A549 (cell line): ENCODE measurements around the gene TROAP. TPM values are rescaled to one million over a fixed set of nuclear protein-coding genes. Genes with fewer than 3 reads are reported as not detected.

Experiments
- ATAC-seq, 2 experiments: fragments of 200-7000 bp in 1 of 2; fragments of >200 bp in 1 of 2; cut with Nextera tagmentation in 1 of 2; cut with Tn5 transposase in 1 of 2; 3 replicates each; pipeline versions ENCODE4 v1.8.0 to v1.9.1; 2018 to 2020; ENCODE audit warnings: mild to moderate bottlenecking in 1 of 2, moderate library complexity in 1 of 2
- CTCF ChIA-PET: fragments of 300-600 bp; sonication (Branson Sonifier 250); formaldehyde crosslinking; extraction: SDS; loops from one replicate; lab custom pipeline; 2021; ENCODE audit warnings: antibody characterized with exemption, inconsistent platforms; lab: Yijun Ruan, JAX
- POLR2A ChIA-PET: fragments of 350-600 bp; formaldehyde crosslinking; extraction: SDS; loops from one replicate; lab custom pipeline; 2021; ENCODE audit warnings: antibody characterized with exemption, inconsistent platforms; lab: Yijun Ruan, JAX
- DNase-seq, 2 experiments: peaks; one replicate each; pipeline versions ENCODE4 v3.0.0 to v3.0.0-alpha.2; 2011 to 2016; ENCODE audit warnings: low read depth in 1 of 2, low spot score in 1 of 2
- FAIRE-seq: peaks from 2 replicates; lab custom pipeline; 2011; peaks lifted over from hg19 to GRCh38; lab: Jason Lieb, UNC
- H3K27ac ChIP-seq, 2 experiments: fragments of >200 bp; sonication (Bioruptor Twin); formaldehyde crosslinking; 3 replicates each; pipeline ENCODE4 v1.5.1; 2016 to 2017
- H3K4me1 ChIP-seq: fragments of >200 bp; sonication (Bioruptor Twin); formaldehyde crosslinking; 3 replicates; pipeline ENCODE4 v1.6.1; 2016
- H3K4me2 ChIP-seq: fragments of >200 bp; sonication (Bioruptor Twin); formaldehyde crosslinking; 3 replicates; pipeline ENCODE4 v1.6.1; 2016
- H3K4me3 ChIP-seq: fragments of >200 bp; sonication (Bioruptor Twin); formaldehyde crosslinking; 3 replicates; pipeline ENCODE4 v1.5.1; 2016
- H3K9me3 ChIP-seq: fragments of >200 bp; sonication (Bioruptor Twin); formaldehyde crosslinking; 3 replicates; pipeline ENCODE4 v1.6.1; 2016
- ATOH8 ChIP-seq: fragments of 250-450 bp; sonication (Bioruptor Pico); IDR thresholded peaks from 2 replicates; pipeline ENCODE4 v1.5.0; 2020; ENCODE audit warnings: low read depth, mild to moderate bottlenecking, moderate library complexity
- BHLHE40 ChIP-seq: IDR thresholded peaks from 2 replicates; pipeline ENCODE4 v1.6.1; 2012; ENCODE audit warnings: low read depth, low read length, inconsistent platforms
- CEBPB ChIP-seq, 2 experiments: fragments of >200 bp in 1 of 2; sonication (Bioruptor Twin) in 1 of 2; formaldehyde crosslinking in 1 of 2; IDR thresholded peaks; 2 replicates each; pipeline ENCODE4 v1.6.1; 2012 to 2016
- FOSB ChIP-seq: fragments of 250-450 bp; sonication (Bioruptor Pico); IDR thresholded peaks from 2 replicates; pipeline ENCODE4 v1.5.0; 2020; ENCODE audit warnings: mild to moderate bottlenecking, moderate library complexity
- FOSL2 ChIP-seq, 2 experiments: fragments of 450-650 bp in 1 of 2; fragments of >200 bp in 1 of 2; sonication (Bioruptor Twin) in 1 of 2; formaldehyde crosslinking; IDR thresholded peaks; 2 replicates each; pipeline versions ENCODE4 v1.5.0 to v1.6.1; 2016 to 2020; ENCODE audit warnings: mild to moderate bottlenecking in 1 of 2, moderate library complexity in 1 of 2
- KDM1A ChIP-seq: fragments of 200-600 bp; sonication (generic); IDR thresholded peaks from 2 replicates; pipeline ENCODE4 v1.6.1; 2016; ENCODE audit warnings: low read depth, mild to moderate bottlenecking
- KDM5A ChIP-seq: fragments of 200-600 bp; sonication (generic); IDR thresholded peaks from 2 replicates; pipeline ENCODE4 v1.6.1; 2016; ENCODE audit warnings: antibody characterized with exemption, mild to moderate bottlenecking
- MAZ ChIP-seq: fragments of 150-350 bp; IDR thresholded peaks from 2 replicates; pipeline ENCODE4 v1.6.1; 2014; ENCODE audit warnings: antibody characterized with exemption, low read depth, low read length, borderline replicate concordance
- MYC ChIP-seq: IDR thresholded peaks from 2 replicates; pipeline ENCODE4 v1.6.1; 2012; ENCODE audit warnings: mild to moderate bottlenecking, inconsistent platforms, low read length, improper control_type of control experiment, borderline replicate concordance
- NPAS2 ChIP-seq: fragments of 250-450 bp; sonication (Bioruptor Pico); IDR thresholded peaks from 2 replicates; pipeline ENCODE4 v1.8.0; 2022; ENCODE audit warnings: mild to moderate bottlenecking, moderate library complexity, borderline replicate concordance
- PBX3 ChIP-seq: IDR thresholded peaks from 2 replicates; pipeline ENCODE4 v1.6.1; 2012
- RAD21 ChIP-seq, 2 experiments: fragments of >200 bp in 1 of 2; sonication (Bioruptor Twin) in 1 of 2; formaldehyde crosslinking in 1 of 2; IDR thresholded peaks in 1 of 2; conservative IDR thresholded peaks in 1 of 2; 2 replicates in 1 of 2; 3 replicates in 1 of 2; pipeline ENCODE4 v1.6.1; 2012 to 2018; ENCODE audit warnings: inconsistent platforms in 1 of 2
- RARB ChIP-seq: fragments of 250-450 bp; sonication (Bioruptor Pico); IDR thresholded peaks from 2 replicates; pipeline ENCODE4 v1.8.0; 2021; ENCODE audit warnings: mild to moderate bottlenecking, moderate library complexity
- RCOR1 ChIP-seq: fragments of 150-350 bp; IDR thresholded peaks from 2 replicates; pipeline ENCODE4 v1.6.1; 2014; ENCODE audit warnings: antibody characterized with exemption, low read length, low read depth
- RNF2 ChIP-seq: fragments of 200-600 bp; sonication (generic); IDR thresholded peaks from 2 replicates; pipeline ENCODE4 v1.6.1; 2016; ENCODE audit warnings: low read depth, mild to moderate bottlenecking, antibody characterized with exemption, moderate library complexity, borderline replicate concordance
- TP53 ChIP-seq: fragments of 250-450 bp; sonication (Bioruptor Pico); IDR thresholded peaks from 2 replicates; pipeline ENCODE4 v1.5.0; 2021; ENCODE audit warnings: mild to moderate bottlenecking, moderate library complexity
- ZNF302 ChIP-seq: fragments of 250-450 bp; sonication (Bioruptor Pico); IDR thresholded peaks from 2 replicates; pipeline ENCODE4 v1.9.0; 2021; ENCODE audit warnings: inconsistent platforms, mild to moderate bottlenecking, moderate library complexity
- WGBS: methylation state at CpG from one replicate; pipeline ENCODE4 v1.1.6; 2017; ENCODE audit errors: missing lambda C conversion rate; 5-methylcytosine and 5-hydroxymethylcytosine counted together
- polyA plus RNA-seq, 4 experiments: library from polyadenylated mRNA; depleted of rRNA in 3 of 4; stranded (reverse); fragments of >200 nt; fragmentation: RNase III in 1 of 4; extraction: RNeasy Plus Mini Kit Qiagen cat#74134 plus additional on column Dnase treatment in 1 of 4; gene quantifications; 2 replicates in 3 of 4; 3 replicates in 1 of 4; pipeline ENCODE4 v1.2.3, GENCODE V29; 2011 to 2017
- TF ChIP-seq, protein P1 (sequence below): IDR thresholded peaks from 2 replicates; pipeline ENCODE4 v1.6.1; 2012
- TF ChIP-seq, protein P2 (sequence below): fragments of >200 bp; sonication (Bioruptor Twin); formaldehyde crosslinking; IDR thresholded peaks from 2 replicates; pipeline ENCODE4 v1.6.1; 2016
- TF ChIP-seq, protein P3 (sequence below): fragments of 200-600 bp; sonication (generic); IDR thresholded peaks from 2 replicates; pipeline ENCODE4 v1.6.1; 2016; ENCODE audit warnings: antibody characterized with exemption, mild to moderate bottlenecking, moderate library complexity

The TROAP gene
- polyA plus RNA-seq, 2 of the 4 experiments (the other 2 are of a cell fraction) = 50.0 to 55.5 TPM

DNA sequence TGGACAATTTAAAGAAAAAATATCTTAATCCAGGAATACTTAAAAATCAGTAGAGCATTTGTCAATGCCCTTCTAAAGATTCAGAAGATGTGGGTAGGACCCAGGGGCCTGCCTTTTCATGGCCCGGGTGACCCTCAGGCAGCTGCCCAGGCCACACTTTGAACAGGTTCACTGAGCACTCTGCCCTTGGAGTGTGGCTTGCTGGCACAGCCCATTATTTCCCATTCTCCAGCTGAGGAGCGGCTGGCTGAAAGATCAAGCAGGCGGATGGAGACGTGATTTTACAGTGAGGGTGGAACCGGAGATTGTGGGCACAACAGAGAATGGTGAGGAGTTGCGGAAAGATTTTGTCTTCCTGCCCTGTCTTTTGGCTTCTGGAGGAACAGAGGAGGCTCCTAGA is 35.2 kb upstream of the TROAP start:
- FAIRE-seq = no peak
- POLR2A ChIA-PET = interaction anchor here (0.5 to 0.6 kb wide), 2 partner anchors 10 to 14 kb away, joined by 4 to 9 read pairs; no protein-coding TSS in a partner anchor
- DNase-seq = no peak
- H3K9me3 ChIP-seq = no peaks in the 10 kb centered on the region
- no peak overlapping the region for H3K4me2 ChIP-seq
- WGBS = 28% methylated on average over 6 of the region's 6 CpGs
- H3K27ac ChIP-seq = no peak overlapping the region
- H3K4me3 ChIP-seq = no peak overlapping the region
- H3K4me1 ChIP-seq = 0 out of 3 replicates have a peak, but pooled peaks cover 9% of the 10 kb centered on the region
- CTCF ChIA-PET = interaction anchor here (1.0 to 15.8 kb wide), 22 partner anchors 8 to 336 kb away, joined by 3 to 164 read pairs (median 10); partner anchors contain the start of genes C1QL4, DNAJC22, PRPF40B and PRPH
- TF ChIP-seq FOSL2 (IDR thresholded peaks at IDR 0.05) (no peak), FOSL2 (CRISPR knock-in tag; IDR thresholded peaks at IDR 0.05) (no peak), CEBPB (IDR thresholded peaks at IDR 0.05) (no peak), RNF2 (no peak), FOSB (CRISPR knock-in tag) (no peak), KDM5A (no peak), ATOH8 (CRISPR knock-in tag) (no peak), RAD21 (conservative IDR thresholded peaks at IDR 0.05 in 1 of 2, IDR thresholded peaks at IDR 0.05 in 1 of 2) (no peak), RCOR1 (no peak), PBX3 (no peak), NPAS2 (CRISPR knock-in tag) (no peak), MAZ (no peak), ZNF302 (CRISPR knock-in tag) (no peak), BHLHE40 (no peak), RARB (no peak), MYC (no peak), KDM1A (no peak), TP53 (CRISPR knock-in tag) (no peak)
- TF ChIP-seq, protein P1, sequence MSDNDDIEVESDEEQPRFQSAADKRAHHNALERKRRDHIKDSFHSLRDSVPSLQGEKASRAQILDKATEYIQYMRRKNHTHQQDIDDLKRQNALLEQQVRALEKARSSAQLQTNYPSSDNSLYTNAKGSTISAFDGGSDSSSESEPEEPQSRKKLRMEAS = no peak
- TF ChIP-seq, protein P2, sequence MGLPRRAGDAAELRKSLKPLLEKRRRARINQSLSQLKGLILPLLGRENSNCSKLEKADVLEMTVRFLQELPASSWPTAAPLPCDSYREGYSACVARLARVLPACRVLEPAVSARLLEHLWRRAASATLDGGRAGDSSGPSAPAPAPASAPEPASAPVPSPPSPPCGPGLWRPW = no peak
- TF ChIP-seq, protein P3, sequence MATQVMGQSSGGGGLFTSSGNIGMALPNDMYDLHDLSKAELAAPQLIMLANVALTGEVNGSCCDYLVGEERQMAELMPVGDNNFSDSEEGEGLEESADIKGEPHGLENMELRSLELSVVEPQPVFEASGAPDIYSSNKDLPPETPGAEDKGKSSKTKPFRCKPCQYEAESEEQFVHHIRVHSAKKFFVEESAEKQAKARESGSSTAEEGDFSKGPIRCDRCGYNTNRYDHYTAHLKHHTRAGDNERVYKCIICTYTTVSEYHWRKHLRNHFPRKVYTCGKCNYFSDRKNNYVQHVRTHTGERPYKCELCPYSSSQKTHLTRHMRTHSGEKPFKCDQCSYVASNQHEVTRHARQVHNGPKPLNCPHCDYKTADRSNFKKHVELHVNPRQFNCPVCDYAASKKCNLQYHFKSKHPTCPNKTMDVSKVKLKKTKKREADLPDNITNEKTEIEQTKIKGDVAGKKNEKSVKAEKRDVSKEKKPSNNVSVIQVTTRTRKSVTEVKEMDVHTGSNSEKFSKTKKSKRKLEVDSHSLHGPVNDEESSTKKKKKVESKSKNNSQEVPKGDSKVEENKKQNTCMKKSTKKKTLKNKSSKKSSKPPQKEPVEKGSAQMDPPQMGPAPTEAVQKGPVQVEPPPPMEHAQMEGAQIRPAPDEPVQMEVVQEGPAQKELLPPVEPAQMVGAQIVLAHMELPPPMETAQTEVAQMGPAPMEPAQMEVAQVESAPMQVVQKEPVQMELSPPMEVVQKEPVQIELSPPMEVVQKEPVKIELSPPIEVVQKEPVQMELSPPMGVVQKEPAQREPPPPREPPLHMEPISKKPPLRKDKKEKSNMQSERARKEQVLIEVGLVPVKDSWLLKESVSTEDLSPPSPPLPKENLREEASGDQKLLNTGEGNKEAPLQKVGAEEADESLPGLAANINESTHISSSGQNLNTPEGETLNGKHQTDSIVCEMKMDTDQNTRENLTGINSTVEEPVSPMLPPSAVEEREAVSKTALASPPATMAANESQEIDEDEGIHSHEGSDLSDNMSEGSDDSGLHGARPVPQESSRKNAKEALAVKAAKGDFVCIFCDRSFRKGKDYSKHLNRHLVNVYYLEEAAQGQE = no peak
- peak in 1 of 2 experiments; percentile 3; a peak in 3 of 6 replicates for ATAC-seq
